HUDEP-2 (cell line): ENCODE data around the gene IARS1.

Experiments
- DNase-seq, 76 experiments: peaks; one replicate each; lab custom pipeline; 2025; ENCODE audit not compliant: unreplicated experiment in 76 of 76; lab: John Stamatoyannopoulos, UW

IARS1 gene

DNA sequence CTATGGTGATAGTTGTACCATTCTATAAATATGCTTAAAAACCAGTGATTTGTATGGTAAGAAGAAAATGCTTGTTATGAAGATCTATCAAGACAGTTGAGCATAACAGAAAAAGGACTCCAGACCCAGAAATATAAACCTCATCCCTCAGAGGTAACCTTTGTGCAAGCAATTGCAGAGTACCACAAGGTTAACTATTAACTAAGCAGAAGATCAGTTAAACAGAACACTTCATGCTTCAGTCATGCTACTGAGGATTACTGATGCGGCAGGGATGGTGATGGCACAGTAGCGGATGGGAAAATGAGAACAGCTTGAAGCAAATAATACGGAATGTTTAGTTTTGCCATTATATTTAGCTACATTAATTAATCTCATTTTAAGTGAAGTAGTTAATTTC lies 45.5 kb downstream of the IARS1 start:
- no peak for DNase-seq

DNA sequence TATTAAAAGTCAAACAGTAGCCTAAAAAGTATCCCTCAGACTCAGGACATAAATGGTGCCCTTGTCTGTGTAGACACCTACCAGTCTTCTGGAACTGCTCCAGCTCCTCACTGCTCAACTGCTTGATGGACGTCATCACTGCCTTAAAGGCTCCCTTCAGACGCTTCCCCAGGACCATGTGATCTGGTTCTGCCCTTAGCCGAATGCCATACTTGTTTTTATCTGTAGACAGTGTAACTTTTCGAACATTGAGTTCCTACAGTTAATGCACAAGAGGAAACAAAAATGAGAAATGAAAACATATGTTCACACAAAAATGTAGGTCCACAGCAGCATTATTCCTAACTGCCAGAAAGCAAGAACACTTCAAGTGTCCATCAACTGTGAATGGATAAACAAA lies 46.2 kb downstream of the IARS1 start:
- DNase-seq: no peak

DNA sequence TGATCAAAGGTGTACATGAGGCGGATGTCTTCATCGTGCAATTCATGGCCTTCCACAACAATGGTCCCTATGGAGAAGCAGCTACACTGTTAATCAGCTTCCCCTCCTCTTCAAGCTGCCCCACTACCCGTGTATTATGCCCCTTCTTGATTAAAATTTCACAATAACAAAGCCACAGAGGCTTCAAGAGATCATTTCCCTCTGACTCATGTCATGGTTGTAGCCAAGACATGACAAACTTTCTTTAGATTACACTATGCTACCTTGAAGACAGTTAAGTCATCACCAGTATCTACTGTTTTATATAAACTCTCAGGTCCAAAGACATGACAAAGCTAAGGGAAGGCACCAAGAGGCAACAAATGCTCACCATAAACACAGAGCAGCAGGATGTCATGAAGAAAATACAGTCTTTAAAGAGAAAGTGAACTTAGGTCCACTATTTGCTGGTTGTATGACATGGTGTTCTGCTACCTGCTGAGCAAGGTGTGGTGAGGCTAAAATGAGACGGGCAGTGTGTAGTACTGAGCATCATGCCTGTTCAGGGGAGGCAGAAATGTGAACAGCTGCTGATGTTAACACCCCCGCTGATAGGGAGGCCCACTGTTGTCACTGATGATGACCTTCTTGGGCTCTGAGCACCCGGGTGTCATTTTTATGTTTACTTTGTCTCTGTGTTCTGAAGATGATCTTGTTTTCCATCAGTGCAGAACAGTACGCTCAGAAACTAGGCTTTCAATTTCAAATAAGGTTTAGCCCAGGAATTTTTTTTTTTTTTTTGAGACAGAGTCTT lies 48.3 kb downstream of the IARS1 start:
- DNase-seq: no peak
